ENCODE data around the gene ABHD13.
"Not testable (repeated sequence)": the region's sequence is repeated elsewhere in the genome, so short reads cannot be mapped to it uniquely, and the experiment has no call there.

Gene ABHD13

GRCh38 chr13:108218044-108218974 is at the start of gene ABHD13:
ABHD13 (plus strand) TSS chr13:108218392; CDS start chr13:108229219, 10,827 bp downstream.
- peak; percentile 98 for DNase-seq

DNA sequence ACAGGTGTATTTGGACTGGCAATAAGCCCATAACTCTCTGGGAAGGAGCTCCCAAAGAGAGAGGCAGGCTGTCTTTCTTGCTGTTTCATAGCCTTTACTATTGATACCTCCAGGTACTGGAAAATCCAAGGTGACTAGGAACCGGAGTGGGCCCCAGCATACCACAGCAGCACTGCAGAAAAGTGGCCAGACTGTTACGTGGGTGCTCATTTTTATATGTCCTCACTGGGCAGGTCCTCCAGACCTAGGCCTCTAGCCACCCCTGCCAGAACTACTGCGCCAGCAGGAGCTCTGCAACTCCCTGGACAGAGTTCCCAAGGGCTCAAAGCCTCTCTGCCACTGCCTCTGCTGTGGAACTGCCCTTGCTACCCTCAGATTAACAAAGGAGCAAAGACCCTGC is 49.3 kb upstream of the ABHD13 start:
- DNase-seq: no peak

DNA sequence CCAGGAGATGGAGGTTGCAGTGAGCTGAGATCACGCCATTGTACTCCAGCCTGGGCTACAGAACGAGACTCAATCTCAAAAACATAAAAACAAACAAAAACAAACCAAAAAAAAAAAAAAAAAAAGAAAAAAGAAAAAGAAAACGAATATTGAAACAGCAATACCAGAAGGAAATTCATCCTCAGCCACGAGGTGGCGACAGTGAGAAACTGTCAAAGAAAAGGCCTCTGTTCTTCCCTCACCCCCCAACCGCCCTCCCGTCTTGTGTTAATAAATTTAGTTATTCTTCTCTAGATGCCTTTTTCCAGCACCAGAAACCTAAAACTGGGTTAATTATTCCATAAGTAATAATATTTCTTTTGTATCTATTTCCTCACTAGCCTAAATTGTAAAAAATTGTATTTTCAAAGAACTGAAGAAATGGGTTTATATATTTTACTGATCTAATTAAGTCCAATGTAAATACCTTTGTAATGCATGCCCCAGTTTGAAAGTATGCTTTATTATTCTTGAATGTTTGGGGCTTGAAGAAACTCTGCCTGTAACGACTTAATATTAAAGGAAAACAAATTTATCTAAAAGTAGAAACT is 41.4 kb upstream of the ABHD13 start:
- DNase-seq: no peak

DNA sequence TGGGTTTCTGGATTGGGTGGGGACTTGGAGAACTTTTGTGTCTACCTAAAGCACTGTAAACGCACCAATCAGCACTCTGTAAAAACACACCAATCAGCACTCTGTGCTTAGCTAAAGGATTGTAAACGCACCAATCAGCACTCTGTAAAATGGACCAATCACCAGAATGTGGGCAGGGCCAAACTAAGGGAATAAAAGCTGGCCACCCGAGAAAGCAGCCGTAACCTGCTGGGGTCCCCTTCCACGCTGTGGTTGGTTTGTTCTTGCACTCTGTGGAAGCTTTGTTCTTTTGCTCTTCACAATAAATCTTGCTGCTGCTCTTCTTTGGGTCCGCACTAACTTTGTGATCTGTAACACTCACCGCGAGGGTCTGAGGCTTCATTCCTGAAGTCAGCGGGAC is 40.1 kb upstream of the ABHD13 start:
- no peak for DNase-seq

- no peak for DNase-seq
These were observed 35.5 kb upstream of the ABHD13 start for GRCh38 chr13:108182652-108183051.

DNA sequence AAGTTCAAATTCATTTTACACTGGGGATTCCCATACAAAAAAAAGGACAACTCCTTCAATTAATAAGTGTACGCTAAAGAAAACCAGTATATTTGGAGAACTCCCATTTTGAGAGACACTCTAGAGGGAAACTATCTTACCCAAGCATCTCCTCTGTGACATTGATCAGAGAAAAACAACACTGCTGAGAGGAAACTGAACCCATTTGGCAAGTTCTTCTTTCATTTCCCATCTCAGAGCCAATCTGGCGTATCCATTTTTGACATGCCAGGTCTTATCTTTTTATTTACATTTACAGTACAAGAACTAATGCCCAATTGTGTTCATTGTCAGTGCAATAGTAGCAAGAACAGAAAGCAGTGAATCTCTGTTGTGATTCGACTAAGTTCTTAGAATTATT is 33.0 kb upstream of the ABHD13 start:
- no peak for DNase-seq

GRCh38 chr13:108188260-108188659 is 29.9 kb upstream of the ABHD13 start:
- DNase-seq: no peak

- no peak for DNase-seq
These were observed 27.3 kb upstream of the ABHD13 start for GRCh38 chr13:108190897-108191296.

GRCh38 chr13:108193806-108194205 is 24.4 kb upstream of the ABHD13 start:
- DNase-seq: no peak

GRCh38 chr13:108194435-108194936 is 23.7 kb upstream of the ABHD13 start:
- no peak for DNase-seq

GRCh38 chr13:108195146-108195545 is 23.0 kb upstream of the ABHD13 start:
- no peak for DNase-seq

DNA sequence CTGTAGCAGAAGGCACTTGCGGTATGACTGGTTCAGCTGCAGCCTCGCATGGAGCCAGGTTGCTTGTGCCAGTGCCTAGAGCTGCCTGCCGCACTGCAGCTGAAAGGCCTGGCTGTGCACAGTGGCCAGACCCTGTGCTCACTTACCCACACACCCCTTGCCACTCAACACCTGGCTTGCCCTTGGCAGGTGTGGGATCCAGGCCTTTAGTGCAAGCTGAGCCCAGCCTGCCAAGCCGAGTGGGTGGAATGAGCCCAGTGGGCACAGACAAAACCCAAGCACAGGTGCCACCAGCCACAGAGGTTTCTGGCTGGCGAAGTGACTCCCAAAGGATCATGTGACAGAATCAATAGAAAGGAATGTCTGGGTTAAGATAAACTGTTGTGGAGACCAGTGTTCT is 22.3 kb upstream of the ABHD13 start:
- no peak for DNase-seq

GRCh38 chr13:108200781-108201398 is 17.3 kb upstream of the ABHD13 start:
- DNase-seq: no peak

GRCh38 chr13:108210551-108210950 is 7.6 kb upstream of the ABHD13 start:
- no peak for DNase-seq

- DNase-seq: no peak
These were observed 5.3 kb upstream of the ABHD13 start for GRCh38 chr13:108212886-108213285.

- DNase-seq: no peak
These were observed 4.2 kb upstream of the ABHD13 start for GRCh38 chr13:108213946-108214345.

DNA sequence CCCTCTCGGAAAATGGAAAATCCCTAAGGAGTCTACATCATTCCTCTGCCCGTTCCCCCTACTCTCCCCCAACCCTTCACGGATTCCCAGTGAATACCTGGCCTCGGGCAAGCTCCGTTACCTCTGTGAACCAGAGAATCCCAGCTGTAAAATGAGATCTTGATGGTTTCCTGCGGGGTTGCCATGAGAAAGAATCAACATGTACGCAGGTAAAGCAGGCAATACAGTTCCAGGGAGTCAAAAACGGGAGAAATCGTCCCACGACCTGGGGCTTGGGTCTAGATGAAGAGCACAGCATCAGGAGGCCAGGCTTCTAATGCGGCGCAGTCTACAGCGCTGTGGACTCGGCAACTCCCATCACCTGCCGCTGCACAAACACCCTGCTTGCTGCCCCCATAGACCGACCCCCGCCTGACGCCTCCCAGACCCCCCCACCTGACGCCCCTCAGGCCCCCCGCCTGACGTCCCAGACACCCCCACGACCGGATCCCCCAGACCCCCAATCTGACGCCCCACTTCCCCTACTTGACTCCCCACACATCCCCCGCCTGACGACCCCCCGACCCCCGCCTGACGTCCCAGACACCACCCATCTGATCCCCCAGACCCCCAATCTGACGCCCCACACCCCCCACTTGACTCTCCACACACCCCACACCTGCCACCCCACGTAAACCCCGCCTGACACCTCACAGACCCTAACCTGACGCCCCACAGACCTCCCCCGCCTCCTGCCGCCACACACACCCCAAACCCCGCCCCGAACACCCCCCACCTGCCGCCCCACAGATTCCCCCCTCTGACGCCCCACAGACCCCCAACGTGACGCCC is 3.5 kb upstream of the ABHD13 start:
- no peak for DNase-seq

GRCh38 chr13:108215436-108215835 is 2.8 kb upstream of the ABHD13 start, which contains the start of gene LIG4:
LIG4 (minus strand) TSS chr13:108215536; CDS start chr13:108211268, 4,268 bp downstream.
- peak; percentile 93 for DNase-seq

GRCh38 chr13:108217307-108218043 is 717 bp upstream of the ABHD13 start:
- DNase-seq: not testable (repeated sequence)

DNA sequence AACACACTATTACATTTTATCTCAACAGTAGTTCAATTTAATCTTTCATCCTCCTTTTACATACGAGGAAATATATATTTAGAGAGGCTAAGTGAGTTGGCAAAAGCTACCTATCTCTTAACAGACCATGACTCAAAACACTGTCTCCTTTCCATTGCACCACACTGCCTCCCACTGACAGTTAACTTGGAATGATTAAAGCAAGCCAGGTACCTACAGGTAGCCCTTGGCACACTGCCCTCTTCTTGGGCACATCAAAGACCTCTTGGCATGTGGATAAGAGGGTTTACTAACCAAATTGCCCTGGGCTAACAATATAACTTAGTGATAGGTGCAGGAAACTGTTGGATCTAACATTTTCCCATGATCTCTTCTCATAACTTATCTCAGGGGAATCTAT is 1.8 kb downstream of the ABHD13 start:
- no peak for DNase-seq

DNA sequence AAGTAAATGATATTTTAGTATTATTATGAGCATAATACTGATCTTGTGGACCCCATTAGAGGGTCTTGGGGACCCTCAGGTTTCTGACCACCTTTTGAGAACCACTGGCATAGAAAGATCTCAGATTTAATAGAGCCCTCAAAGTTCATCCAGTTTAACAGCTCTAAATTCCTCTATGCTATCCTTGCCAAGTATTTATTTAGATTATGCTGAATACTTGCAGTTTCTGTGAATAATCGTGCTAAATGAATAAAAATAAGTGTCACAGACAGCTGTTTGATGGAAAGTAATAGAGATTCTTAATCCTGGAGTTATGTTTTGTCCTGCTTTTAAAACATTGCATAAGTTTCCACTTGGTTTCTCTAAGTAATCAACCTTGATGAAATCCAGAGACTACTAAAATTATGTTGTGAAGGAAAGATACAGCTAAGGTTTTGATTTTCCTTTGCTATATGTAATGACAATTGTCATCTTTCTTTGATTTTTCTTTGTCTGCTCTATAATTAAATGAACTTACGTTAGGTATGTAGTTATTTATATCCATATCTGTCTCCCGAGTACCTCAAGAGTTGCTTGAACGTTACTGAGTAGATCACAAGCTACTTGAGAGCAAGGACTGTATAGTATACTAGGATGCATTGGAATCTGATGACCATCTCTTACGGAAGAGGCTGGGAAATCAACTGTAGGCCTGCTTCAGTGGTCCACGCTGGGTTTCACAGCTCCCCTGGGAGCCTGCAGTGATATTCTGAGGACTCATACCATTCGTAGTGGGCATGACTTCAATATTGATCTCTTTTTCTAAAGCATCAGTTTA is 5.7 kb downstream of the ABHD13 start:
- no peak for DNase-seq

Measured in right forelimb (tissue), 1 donor.